ENCODE measurements around the gene SMIM41.
A peak's percentile ranks its signal among the peaks of the same experiment; 100 is the strongest.

Gene SMIM41

DNA sequence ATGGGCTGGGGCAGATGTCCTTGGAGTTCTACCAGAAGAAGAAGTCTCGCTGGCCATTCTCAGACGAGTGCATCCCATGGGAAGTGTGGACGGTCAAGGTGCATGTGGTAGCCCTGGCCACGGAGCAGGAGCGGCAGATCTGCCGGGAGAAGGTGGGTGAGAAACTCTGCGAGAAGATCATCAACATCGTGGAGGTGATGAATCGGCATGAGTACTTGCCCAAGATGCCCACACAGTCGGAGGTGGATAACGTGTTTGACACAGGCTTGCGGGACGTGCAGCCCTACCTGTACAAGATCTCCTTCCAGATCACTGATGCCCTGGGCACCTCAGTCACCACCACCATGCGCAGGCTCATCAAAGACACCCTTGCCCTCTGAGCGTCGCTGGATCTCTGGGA is 2.7 kb upstream of the SMIM41 start:
- DNase-seq (ENCODE audit: low read depth in 1 of 2, low spot score in 1 of 2): no peak
- TF ChIP-seq POLR2AphosphoS5 (IDR thresholded peaks at IDR 0.05; ENCODE audit: low read depth): no peak
- no peak for TF ChIP-seq SPI1 (IDR thresholded peaks at IDR 0.05; ENCODE audit: borderline replicate concordance, low read depth)
- TF ChIP-seq, protein P1, sequence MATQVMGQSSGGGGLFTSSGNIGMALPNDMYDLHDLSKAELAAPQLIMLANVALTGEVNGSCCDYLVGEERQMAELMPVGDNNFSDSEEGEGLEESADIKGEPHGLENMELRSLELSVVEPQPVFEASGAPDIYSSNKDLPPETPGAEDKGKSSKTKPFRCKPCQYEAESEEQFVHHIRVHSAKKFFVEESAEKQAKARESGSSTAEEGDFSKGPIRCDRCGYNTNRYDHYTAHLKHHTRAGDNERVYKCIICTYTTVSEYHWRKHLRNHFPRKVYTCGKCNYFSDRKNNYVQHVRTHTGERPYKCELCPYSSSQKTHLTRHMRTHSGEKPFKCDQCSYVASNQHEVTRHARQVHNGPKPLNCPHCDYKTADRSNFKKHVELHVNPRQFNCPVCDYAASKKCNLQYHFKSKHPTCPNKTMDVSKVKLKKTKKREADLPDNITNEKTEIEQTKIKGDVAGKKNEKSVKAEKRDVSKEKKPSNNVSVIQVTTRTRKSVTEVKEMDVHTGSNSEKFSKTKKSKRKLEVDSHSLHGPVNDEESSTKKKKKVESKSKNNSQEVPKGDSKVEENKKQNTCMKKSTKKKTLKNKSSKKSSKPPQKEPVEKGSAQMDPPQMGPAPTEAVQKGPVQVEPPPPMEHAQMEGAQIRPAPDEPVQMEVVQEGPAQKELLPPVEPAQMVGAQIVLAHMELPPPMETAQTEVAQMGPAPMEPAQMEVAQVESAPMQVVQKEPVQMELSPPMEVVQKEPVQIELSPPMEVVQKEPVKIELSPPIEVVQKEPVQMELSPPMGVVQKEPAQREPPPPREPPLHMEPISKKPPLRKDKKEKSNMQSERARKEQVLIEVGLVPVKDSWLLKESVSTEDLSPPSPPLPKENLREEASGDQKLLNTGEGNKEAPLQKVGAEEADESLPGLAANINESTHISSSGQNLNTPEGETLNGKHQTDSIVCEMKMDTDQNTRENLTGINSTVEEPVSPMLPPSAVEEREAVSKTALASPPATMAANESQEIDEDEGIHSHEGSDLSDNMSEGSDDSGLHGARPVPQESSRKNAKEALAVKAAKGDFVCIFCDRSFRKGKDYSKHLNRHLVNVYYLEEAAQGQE (IDR thresholded peaks at IDR 0.05; ENCODE audit: insufficient replicate concordance, low read depth): no peak
- no peak for TF ChIP-seq GABPA (IDR thresholded peaks at IDR 0.05; ENCODE audit: low read depth)
- TF ChIP-seq, protein P2, sequence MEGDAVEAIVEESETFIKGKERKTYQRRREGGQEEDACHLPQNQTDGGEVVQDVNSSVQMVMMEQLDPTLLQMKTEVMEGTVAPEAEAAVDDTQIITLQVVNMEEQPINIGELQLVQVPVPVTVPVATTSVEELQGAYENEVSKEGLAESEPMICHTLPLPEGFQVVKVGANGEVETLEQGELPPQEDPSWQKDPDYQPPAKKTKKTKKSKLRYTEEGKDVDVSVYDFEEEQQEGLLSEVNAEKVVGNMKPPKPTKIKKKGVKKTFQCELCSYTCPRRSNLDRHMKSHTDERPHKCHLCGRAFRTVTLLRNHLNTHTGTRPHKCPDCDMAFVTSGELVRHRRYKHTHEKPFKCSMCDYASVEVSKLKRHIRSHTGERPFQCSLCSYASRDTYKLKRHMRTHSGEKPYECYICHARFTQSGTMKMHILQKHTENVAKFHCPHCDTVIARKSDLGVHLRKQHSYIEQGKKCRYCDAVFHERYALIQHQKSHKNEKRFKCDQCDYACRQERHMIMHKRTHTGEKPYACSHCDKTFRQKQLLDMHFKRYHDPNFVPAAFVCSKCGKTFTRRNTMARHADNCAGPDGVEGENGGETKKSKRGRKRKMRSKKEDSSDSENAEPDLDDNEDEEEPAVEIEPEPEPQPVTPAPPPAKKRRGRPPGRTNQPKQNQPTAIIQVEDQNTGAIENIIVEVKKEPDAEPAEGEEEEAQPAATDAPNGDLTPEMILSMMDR (IDR thresholded peaks at IDR 0.05; ENCODE audit: insufficient read depth, low read length): no peak
- Histone ChIP-seq H3K27me3 (ENCODE audit: insufficient read depth, poor library complexity, severe bottlenecking) (no peaks in the 10 kb centered on the region), H3K4me3 (replicated peaks; ENCODE audit: insufficient read depth, low read length) (no peak overlapping the region), H3K27ac (replicated peaks) (no peak overlapping the region)

DNA sequence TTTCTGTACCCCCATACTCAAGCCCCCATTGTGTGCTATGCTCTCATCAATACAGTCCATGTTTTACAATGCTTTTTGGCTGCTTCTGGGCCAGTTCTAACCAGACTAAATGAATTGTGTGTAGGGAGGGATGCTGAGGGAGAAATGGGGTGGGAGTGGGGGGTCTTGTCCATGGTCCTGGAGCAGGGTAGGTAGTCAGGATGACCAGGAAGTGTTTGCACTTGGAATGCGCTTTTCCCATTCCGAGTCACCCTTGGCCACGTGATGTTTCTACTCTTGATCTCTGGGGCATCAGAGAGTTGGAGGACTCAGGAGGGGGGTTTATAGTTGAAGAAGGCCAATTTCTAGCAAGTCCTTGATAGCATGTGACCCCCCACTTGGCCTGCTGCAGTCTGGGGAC is 1.2 kb upstream of the SMIM41 start:
- TF ChIP-seq, protein P2 (IDR thresholded peaks at IDR 0.05; ENCODE audit: insufficient read depth, low read length): no peak
- TF ChIP-seq, protein P1 (IDR thresholded peaks at IDR 0.05; ENCODE audit: insufficient replicate concordance, low read depth): peak; percentile 83
- H3K27me3 ChIP-seq (ENCODE audit: insufficient read depth, poor library complexity, severe bottlenecking): no peaks in the 10 kb centered on the region
- no peak overlapping the region for H3K27ac ChIP-seq (replicated peaks)
- H3K4me3 ChIP-seq (replicated peaks; ENCODE audit: insufficient read depth, low read length): no peak overlapping the region
- DNase-seq (ENCODE audit: low read depth in 1 of 2, low spot score in 1 of 2): no peak

DNA sequence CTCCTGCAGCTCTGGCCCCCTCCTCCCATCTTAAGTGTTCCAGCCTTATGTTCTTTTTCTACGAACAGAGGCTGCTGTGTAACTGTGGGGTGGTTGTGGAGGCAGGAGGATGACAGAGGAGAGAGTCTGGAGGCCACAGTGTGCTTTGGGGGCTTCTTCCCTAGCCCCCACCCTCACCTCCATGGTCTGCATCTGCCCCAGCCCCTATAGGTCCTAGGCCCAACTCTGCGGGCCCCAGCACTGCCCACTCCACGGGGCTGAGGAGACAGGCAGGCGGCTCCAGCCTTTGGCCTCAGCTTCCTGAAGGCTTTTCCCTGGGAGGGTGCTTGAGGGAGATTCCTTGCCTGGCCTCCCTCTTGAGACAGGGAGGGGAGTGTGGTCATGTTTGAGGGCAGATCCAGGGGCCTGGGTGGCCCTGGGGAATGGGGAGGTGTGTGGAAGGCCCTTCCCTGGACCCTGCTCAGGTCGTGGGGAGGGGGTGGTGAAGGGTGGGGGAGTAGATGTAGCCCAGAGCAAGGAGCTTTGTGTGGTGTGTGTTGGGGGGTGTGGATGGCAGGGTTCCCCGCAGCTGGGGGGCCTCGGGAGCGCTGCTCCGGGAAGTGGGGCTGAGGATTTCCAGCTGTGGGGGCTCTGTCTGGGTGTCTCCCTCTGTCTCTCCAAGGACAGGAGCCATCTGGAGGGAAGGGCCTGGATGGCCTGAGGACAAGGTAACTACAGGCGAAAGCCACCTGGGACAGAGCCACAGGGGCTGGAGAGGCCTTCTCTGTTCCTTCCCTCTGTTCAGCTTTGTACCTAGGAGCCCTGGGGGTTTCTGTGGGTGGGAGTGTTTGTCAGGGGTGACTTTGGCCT is 1.1 kb downstream of the SMIM41 start:
- no peak for TF ChIP-seq SPI1 (IDR thresholded peaks at IDR 0.05; ENCODE audit: borderline replicate concordance, low read depth)
- TF ChIP-seq POLR2AphosphoS5 (IDR thresholded peaks at IDR 0.05; ENCODE audit: low read depth): no peak
- TF ChIP-seq, protein P1 (IDR thresholded peaks at IDR 0.05; ENCODE audit: insufficient replicate concordance, low read depth): no peak
- TF ChIP-seq, protein P2 (IDR thresholded peaks at IDR 0.05; ENCODE audit: insufficient read depth, low read length): no peak
- TF ChIP-seq GABPA (IDR thresholded peaks at IDR 0.05; ENCODE audit: low read depth): no peak
- Histone ChIP-seq H3K4me3 (replicated peaks; ENCODE audit: insufficient read depth, low read length) (no peak overlapping the region), H3K27me3 (ENCODE audit: insufficient read depth, poor library complexity, severe bottlenecking) (no peaks in the 10 kb centered on the region), H3K27ac (replicated peaks) (peak overlapping the region; percentile 30)
- DNase-seq (ENCODE audit: low read depth in 1 of 2, low spot score in 1 of 2): no peak

All from HL-60 (cell line).